MM.1S (cell line): ENCODE results near the gene VPS13A.

Source experiments
- CTCF ChIP-seq: fragments of 300-600 bp; sonication (generic); IDR thresholded peaks from 2 replicates; pipeline ENCODE4 v1.5.1; 2016; ENCODE audit warnings: antibody characterized with exemption, low read length, mixed read lengths
- EZH2 ChIP-seq: fragments of 300-600 bp; sonication (generic); optimal IDR thresholded peaks from 2 replicates; pipeline ENCODE3; 2017; ENCODE audit warnings: low read depth, mild to moderate bottlenecking, antibody characterized with exemption, low read length, mixed read lengths

DNA sequence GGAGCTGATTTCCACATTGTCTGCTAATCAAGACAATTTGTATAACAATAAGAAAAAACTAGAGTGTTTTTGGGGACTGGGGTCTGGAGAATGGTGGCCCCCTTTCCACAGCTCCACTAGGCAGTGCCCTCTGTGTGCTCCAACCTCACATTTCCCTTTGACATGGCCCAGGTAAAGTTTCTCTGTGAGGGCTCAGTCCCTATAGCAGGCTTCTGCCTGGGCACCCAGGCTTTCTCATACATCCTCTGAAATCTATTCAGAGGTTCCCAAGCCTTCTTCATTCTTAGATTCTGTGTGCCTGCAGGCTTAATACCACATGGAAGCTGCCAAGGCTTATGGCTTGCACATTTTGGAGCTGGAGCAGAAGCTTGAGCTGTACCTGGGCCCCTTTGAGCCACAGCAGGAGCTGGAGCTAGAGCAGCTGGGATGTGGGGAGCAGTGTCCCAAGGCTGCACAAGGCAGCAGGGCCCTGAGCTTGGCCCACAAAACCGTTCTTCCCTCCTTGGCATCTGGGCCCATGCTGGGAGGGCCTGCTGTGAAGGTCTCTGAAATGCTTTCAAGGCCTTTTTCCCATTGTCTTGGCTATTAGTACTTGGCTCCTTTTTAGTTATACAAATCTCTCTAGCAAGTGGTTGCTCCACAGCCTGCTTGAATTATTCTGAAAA lies 49.1 kb upstream of the VPS13A start:
- no peak for TF ChIP-seq CTCF
- TF ChIP-seq EZH2, result no peak
